Fibroblast of skin of right biceps (primary cell): ENCODE measurements around the gene TNRC6B.
"Not testable (repeated sequence)": the region's sequence is repeated elsewhere in the genome, so short reads cannot be mapped to it uniquely, and the experiment has no call there.

Source experiments
- DNase-seq: peaks from one replicate; pipeline ENCODE4 v3.0.0-alpha.2; 2013

The TNRC6B gene, protein sequence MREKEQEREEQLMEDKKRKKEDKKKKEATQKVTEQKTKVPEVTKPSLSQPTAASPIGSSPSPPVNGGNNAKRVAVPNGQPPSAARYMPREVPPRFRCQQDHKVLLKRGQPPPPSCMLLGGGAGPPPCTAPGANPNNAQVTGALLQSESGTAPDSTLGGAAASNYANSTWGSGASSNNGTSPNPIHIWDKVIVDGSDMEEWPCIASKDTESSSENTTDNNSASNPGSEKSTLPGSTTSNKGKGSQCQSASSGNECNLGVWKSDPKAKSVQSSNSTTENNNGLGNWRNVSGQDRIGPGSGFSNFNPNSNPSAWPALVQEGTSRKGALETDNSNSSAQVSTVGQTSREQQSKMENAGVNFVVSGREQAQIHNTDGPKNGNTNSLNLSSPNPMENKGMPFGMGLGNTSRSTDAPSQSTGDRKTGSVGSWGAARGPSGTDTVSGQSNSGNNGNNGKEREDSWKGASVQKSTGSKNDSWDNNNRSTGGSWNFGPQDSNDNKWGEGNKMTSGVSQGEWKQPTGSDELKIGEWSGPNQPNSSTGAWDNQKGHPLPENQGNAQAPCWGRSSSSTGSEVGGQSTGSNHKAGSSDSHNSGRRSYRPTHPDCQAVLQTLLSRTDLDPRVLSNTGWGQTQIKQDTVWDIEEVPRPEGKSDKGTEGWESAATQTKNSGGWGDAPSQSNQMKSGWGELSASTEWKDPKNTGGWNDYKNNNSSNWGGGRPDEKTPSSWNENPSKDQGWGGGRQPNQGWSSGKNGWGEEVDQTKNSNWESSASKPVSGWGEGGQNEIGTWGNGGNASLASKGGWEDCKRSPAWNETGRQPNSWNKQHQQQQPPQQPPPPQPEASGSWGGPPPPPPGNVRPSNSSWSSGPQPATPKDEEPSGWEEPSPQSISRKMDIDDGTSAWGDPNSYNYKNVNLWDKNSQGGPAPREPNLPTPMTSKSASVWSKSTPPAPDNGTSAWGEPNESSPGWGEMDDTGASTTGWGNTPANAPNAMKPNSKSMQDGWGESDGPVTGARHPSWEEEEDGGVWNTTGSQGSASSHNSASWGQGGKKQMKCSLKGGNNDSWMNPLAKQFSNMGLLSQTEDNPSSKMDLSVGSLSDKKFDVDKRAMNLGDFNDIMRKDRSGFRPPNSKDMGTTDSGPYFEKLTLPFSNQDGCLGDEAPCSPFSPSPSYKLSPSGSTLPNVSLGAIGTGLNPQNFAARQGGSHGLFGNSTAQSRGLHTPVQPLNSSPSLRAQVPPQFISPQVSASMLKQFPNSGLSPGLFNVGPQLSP (N-terminal part only)

GRCh38 chr22:40177738-40178416 is at the start of gene TNRC6B:
Gene TNRC6B, plus strand, starts transcription at chr22:40177925. Its CDS starts 211 bp downstream, at chr22:40178136.
- DNase-seq: peak; percentile 98

DNA sequence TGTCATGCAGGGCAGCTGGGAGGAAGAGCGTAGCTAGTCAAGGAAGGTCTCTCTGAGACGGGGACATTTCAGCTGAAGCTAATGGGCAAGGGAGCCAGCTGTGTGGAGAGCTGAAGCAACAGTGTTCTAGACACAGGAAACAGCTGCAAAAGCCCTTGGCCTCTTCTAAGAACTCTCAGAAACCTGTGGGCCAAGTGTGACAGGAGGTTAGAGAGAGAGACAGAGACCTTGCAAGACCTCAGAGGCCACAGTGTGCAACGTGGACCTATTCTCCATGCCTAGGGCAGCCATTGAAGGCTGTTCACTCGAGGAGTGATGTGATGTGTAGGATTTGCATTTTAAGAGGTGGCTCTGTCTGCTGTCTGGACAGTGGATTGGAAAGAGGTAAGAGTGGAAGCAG is 48.7 kb upstream of the TNRC6B start:
- no peak for DNase-seq

DNA sequence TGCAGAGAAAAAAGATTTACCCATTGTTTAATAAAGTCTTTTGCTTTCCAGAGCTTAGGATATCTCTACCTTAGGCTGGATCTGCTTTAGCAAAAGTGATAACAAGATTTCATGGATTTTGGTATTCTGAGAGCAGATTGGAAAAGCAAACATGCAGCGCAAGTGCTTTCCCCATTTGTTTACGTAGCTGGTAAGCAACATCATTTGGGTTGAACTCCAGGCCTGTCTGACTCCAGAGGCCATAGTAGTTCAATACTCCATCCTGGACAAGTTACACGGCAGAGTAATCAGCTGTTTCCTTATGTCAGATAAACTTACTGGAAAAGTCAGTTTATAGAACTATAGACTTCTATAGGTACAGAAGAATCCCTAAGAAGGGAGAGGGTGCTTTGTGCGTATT is 40.6 kb upstream of the TNRC6B start:
- no peak for DNase-seq

DNA sequence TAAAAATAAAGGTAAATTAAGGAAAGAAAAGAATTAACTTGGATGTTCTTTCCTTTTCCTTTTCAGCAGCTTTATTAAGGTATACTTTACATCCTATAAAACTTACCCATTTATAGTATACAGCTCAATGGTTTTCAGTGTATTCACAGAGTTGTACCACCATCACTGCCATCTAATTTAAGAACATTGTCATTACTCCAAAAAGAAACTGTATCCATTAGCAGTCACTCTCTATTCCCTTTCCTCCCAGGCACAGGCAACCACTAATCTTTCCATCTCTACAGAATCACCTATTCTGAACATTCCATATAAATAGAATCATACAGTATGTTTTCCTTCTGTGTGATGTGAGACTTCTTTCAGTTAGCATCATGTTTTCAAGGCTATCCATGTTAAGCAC is 38.9 kb upstream of the TNRC6B start:
- no peak for DNase-seq

DNA sequence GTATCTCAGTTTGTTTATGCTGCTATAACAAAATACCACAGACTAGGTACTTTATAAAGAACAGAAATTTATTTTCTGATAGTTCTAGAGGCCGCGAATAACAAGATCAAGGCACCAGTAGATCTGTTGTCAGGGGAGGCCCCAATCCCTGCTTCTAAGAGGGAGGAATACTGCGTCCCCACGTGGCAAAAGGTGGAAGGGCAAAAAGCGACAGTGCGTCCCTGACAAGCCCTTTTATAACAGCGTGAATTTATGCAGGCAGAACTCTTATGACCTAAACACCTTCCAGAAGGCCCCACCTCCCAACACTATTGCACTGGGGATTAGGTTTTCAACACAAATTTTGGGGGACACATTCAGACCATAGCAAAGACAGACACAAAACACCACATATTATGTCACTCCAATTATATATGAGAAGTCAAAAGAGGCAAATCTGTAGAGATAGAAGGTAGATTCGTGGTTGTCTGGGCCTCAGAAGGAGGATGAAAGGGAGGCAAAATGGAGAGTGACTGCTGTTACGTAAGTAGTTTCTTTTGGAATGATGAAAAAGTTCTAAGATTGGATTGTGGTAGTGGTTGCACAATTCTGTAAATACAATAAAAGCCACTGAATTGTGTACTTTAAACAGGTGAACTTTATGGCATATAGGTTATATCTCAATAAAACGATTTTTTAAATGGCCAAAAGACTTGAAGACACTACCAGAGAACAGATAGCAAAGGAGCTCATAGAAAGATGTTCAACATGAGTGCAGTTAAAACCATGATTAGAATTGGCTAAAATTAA is 30.1 kb upstream of the TNRC6B start:
- no peak for DNase-seq

DNA sequence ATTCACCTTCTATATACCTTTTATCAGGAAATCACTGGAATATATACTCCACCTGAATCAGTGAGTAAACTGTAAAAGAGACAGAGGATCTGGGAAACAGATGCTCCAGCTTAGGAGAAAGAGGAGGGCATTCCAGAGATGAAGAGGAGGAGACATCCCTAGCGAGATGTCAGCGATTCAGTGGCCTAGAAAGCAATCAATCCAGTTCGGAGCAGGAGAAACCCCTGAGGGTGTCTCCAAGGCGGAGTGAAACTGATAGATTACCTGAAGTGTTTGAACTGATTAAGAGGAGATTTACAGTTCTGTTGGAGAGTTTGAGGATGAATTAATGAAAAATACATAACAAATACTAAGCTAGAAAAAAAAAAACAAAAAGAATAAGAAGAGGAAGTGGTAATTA is 24.5 kb upstream of the TNRC6B start:
- DNase-seq: no peak

DNA sequence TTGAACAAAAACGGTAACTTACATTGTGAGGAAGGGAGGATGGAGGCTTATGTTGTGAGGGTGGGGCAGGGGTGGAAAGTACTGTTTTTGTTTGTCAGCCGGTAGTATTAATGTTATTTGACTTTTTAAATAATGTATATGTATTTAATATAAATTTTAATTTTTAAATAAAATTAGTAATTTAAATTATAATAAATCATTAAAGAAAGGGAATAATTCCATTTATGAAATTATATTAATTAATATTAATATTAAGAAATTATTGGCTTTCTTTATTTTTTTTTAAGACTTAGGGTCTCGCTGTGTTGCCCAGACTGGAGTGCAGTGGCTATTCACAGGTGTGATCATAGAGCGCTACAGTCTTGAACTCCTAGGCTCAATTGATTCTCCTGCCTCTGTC is 24.0 kb upstream of the TNRC6B start:
- no peak for DNase-seq

- DNase-seq: peak; percentile 61
These were observed 21.7 kb upstream of the TNRC6B start for GRCh38 chr22:40156001-40156516.

DNA sequence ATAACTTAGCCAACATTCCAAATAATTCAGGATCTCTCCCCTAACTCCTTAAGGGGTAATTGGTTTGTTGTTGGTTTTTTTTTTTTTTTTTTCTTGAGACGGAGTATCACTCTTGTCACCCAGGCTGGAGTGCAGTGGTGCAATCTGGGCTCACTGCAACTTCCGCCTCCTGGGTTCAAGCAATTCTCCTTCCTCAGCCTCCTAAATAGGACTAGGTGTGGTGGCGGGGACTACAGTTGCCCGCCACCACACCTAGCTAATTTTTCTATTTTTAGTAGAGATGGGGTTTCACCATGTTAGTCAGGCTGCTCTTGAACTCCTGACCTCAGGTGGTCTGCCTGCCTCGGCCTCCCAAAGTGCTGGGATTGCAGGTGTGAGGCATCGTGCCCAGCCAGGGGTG is 21.0 kb upstream of the TNRC6B start:
- not testable (repeated sequence) for DNase-seq

GRCh38 chr22:40157330-40157945 is 20.3 kb upstream of the TNRC6B start:
- DNase-seq: no peak

DNA sequence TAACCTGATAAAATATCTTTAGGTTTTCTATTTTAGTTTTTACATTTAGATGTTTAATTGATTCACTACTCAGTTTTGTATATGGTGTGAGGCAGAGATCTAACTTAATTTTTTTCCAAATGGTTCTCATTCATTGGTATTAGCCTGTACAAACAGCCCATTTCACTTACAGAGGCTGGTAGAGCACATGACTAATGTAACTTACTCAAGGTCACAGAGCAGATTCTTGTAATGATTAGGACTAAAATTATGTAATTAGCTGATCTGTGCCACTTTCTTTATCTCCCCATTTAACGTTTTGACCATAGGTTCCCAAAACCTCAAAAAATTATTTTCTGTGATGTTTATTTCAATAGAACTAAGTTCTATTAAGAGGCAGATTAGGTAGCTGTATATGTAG is 16.5 kb upstream of the TNRC6B start:
- DNase-seq: no peak

DNA sequence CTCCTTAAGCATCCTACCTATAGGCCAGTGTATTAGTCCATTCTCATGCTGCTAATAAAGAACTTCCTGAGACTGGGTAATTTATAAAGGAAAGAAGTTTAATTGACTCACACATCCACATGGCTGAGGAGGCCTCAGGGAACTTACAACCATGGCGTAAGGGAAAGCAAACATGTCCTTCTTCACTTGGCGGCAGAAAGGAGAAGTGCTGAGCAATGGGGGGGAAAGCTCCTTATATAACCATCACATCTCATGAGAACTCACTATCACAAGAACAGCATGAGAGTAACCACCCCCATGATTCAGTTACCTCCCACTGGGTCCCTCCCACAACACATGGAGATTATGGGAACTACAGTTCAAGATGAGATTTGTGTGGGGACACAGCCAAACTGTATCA is 12.2 kb upstream of the TNRC6B start:
- DNase-seq: not testable (repeated sequence)

DNA sequence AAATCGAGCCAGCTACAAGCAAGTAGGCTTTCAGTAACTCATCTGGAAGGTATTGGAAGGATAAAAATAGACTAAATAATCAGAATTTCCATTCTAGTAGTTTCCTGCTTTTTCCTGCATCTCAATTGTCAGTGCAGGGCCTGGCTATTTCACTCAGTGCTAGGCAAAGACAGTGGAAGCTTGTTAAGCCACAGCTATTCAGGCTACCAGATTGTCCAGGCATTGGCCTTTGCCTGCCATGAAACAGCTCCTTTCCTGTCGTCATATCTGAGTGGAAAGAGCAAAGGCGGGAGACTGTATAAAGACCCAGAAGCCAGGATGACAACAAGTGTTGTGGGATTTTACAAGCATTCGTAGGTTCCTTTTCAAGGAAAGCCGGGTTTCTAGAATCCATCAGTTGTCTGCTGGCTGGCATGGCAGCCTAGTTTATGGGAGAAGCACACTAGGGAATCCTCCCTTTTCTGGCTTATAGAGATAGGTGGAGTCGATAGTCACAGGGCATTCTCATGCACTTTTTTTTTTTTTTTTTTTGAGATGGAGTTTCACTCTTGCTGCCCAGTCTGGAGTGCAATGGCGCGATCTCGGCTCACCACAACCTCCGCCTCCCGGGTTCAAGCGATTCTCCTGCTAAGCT is 2.0 kb upstream of the TNRC6B start:
- peak; percentile 63 for DNase-seq

GRCh38 chr22:40176921-40177737 is 596 bp upstream of the TNRC6B start:
- peak; percentile 81 for DNase-seq

- DNase-seq: peak; percentile 80
These were observed 988 bp downstream of the TNRC6B start for GRCh38 chr22:40178417-40179409.

GRCh38 chr22:40179526-40179925 is 1.8 kb downstream of the TNRC6B start:
- DNase-seq: no peak

- no peak for DNase-seq
These were observed 2.7 kb downstream of the TNRC6B start for GRCh38 chr22:40180403-40180802.

- no peak for DNase-seq
These were observed 3.6 kb downstream of the TNRC6B start for GRCh38 chr22:40181323-40181722.
